OCI-LY7 (cell line): ENCODE measurements around the gene ARHGAP23.

ENCODE experiments used
- EZH2phosphoT487 ChIP-seq: fragments of 200-600 bp; sonication (generic); IDR thresholded peaks from 2 replicates; pipeline ENCODE4 v1.6.1; 2018; ENCODE audit warnings: low read depth, borderline replicate concordance, mild to moderate bottlenecking, mixed run types, antibody characterized with exemption, low read length, moderate library complexity, mixed read lengths
- TF ChIP-seq, protein P1 (sequence below): fragments of 200-600 bp; sonication (generic); conservative IDR thresholded peaks from 2 replicates; pipeline ENCODE4 v1.5.1; 2014; ENCODE audit warnings: mild to moderate bottlenecking, antibody characterized with exemption, low read length, moderate library complexity, mixed read lengths

DNA sequence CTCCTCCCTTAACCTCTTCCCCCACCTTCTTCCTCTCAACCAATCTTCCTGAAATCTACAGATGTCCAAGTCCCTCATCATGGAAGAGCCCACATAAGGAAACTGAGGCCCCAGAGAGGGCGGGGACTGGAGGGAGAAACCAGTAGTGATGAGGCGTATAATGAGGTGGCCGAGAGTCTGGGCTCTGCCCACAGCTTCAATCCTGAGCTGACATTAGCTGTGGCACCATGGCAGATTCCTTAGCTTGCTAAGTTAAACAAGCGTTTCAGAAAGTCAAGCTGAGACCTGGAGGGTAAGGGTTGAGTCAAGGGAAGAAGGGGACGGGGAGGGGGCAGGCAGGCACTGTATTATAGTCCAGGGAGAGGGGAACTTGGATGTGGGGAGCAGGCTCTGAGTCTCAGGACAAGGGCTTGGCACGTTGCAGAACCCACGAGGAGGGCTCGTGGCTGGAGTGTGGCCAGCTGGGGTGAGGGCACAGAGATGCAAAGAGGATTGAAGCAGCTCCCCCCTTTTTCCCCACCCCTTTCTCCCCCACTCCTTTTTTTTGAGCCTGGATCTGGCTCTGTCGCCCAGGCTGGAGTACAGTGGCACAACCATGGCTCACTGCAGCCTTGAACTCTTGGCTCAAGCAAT, 13.3 kb downstream of the ARHGAP23 start:
- TF ChIP-seq, protein P1, sequence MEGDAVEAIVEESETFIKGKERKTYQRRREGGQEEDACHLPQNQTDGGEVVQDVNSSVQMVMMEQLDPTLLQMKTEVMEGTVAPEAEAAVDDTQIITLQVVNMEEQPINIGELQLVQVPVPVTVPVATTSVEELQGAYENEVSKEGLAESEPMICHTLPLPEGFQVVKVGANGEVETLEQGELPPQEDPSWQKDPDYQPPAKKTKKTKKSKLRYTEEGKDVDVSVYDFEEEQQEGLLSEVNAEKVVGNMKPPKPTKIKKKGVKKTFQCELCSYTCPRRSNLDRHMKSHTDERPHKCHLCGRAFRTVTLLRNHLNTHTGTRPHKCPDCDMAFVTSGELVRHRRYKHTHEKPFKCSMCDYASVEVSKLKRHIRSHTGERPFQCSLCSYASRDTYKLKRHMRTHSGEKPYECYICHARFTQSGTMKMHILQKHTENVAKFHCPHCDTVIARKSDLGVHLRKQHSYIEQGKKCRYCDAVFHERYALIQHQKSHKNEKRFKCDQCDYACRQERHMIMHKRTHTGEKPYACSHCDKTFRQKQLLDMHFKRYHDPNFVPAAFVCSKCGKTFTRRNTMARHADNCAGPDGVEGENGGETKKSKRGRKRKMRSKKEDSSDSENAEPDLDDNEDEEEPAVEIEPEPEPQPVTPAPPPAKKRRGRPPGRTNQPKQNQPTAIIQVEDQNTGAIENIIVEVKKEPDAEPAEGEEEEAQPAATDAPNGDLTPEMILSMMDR = no peak
- no peak for TF ChIP-seq EZH2phosphoT487
